T47D (cell line): ENCODE measurements around the gene STRADA.

Experiments
- DNase-seq, 2 experiments: peaks; one replicate each; pipeline versions ENCODE4 v3.0.0 to v3.0.0-alpha.2; 2011 to 2012; ENCODE audit warnings: low read depth in 1 of 2, low spot score in 1 of 2
- JUND ChIP-seq: IDR thresholded peaks from 2 replicates; pipeline ENCODE4 v1.6.1; 2012; ENCODE audit warnings: low read depth
- in situ Hi-C: cut with HindIII; loops from 2 replicates; pipeline ENCODE4 v1.10.0; 2016; ENCODE audit warnings: low sequenced_read_pairs, low pct_unique_long_range_greater_than_20kb

STRADA gene

GRCh38 chr17:63685041-63685440 is 56.6 kb downstream of the STRADA start:
- in situ Hi-C loops: no loop called here
- no peak for DNase-seq
- no peak for TF ChIP-seq JUND

GRCh38 chr17:63682981-63683380 is 58.6 kb downstream of the STRADA start:
- no peak for TF ChIP-seq JUND
- DNase-seq: no peak
- in situ Hi-C loops: no loop called here

GRCh38 chr17:63682441-63682840 is 59.2 kb downstream of the STRADA start:
- in situ Hi-C loops: no loop called here
- DNase-seq: no peak
- no peak for TF ChIP-seq JUND

- no peak for TF ChIP-seq JUND
- in situ Hi-C loops: no loop called here
Observed at GRCh38 chr17:63681530-63681929, 60.1 kb downstream of the STRADA start.

GRCh38 chr17:63680700-63681099 is 60.9 kb downstream of the STRADA start:
- no peak for DNase-seq
- in situ Hi-C loops: no loop called here
- no peak for TF ChIP-seq JUND

More at GRCh38 chr17:63681530-63681929, 60.1 kb downstream of the STRADA start:
- no peak for DNase-seq

- in situ Hi-C loops: no loop called here
- DNase-seq: no peak
- TF ChIP-seq JUND: no peak
Observed at GRCh38 chr17:63679214-63679613, 62.4 kb downstream of the STRADA start.

- no peak for DNase-seq
- TF ChIP-seq JUND: no peak
- in situ Hi-C loops: no loop called here
Observed at GRCh38 chr17:63676584-63676983, 65.0 kb downstream of the STRADA start.

- in situ Hi-C loops: no loop called here
- TF ChIP-seq JUND: no peak
- DNase-seq: peak; percentile 55 to 96
Observed at GRCh38 chr17:63675607-63676546, 65.7 kb downstream of the STRADA start.

- no peak for TF ChIP-seq JUND
- in situ Hi-C loops: no loop called here
- DNase-seq: no peak
Observed at GRCh38 chr17:63675231-63675606, 66.4 kb downstream of the STRADA start.

- no peak for TF ChIP-seq JUND
- DNase-seq: no peak
- in situ Hi-C loops: no loop called here
Observed at GRCh38 chr17:63672856-63673255, 68.7 kb downstream of the STRADA start.

GRCh38 chr17:63665527-63666214 is 75.9 kb downstream of the STRADA start:
- TF ChIP-seq JUND: no peak
- in situ Hi-C loops: no loop called here
- no peak for DNase-seq

- in situ Hi-C loops: no loop called here
- peak in 1 of 2 experiments; percentile 66 for DNase-seq
- TF ChIP-seq JUND: no peak
Observed at GRCh38 chr17:63659850-63660249, 81.7 kb downstream of the STRADA start.

- TF ChIP-seq JUND: no peak
- no peak for DNase-seq
- in situ Hi-C loops: no loop called here
Observed at GRCh38 chr17:63658366-63658765, 83.2 kb downstream of the STRADA start.
